HepG2 (cell line): ENCODE measurements around the gene NEU4. TPM values are rescaled to one million over a fixed set of nuclear protein-coding genes. Genes with fewer than 3 reads are reported as not detected.
A peak's percentile ranks its signal among the peaks of the same experiment; 100 is the strongest.

Experiments used
- ETV5 ChIP-seq: IDR thresholded peaks from 2 replicates; pipeline ENCODE4 v1.6.1; 2018; ENCODE audit warnings: missing biosample characterization, missing genetic modification reagents, inconsistent platforms, borderline replicate concordance
- EZH2 ChIP-seq: conservative IDR thresholded peaks from 2 replicates; pipeline ENCODE4 v1.6.1; 2012; ENCODE audit warnings: mild to moderate bottlenecking, low read depth, low read length, moderate library complexity
- NR2F2 ChIP-seq: IDR thresholded peaks from 2 replicates; pipeline ENCODE4 v1.6.1; 2012; ENCODE audit warnings: low read depth, inconsistent platforms, borderline replicate concordance
- PHF5A ChIP-seq: IDR thresholded peaks from one replicate; pipeline ENCODE4 v1.6.1; 2018; ENCODE audit warnings: low read depth, missing genetic modification reagents; ENCODE audit not compliant: unreplicated experiment
- PHF8 ChIP-seq: sonication (generic); formaldehyde crosslinking; IDR thresholded peaks from 2 replicates; pipeline ENCODE4 v1.5.0; 2020; ENCODE audit warnings: missing genetic modification reagents
- SALL1 ChIP-seq: sonication (generic); formaldehyde crosslinking; IDR thresholded peaks from 2 replicates; pipeline ENCODE4 v1.8.0; 2022; ENCODE audit warnings: mild to moderate bottlenecking, missing genetic modification reagents
- SAP130 ChIP-seq: IDR thresholded peaks from 2 replicates; pipeline ENCODE4 v1.6.1; 2016; ENCODE audit warnings: low read depth
- SP2 ChIP-seq: sonication (generic); formaldehyde crosslinking; IDR thresholded peaks from 2 replicates; pipeline ENCODE4 v1.5.1; 2020; ENCODE audit warnings: mild to moderate bottlenecking, missing genetic modification reagents
- STAT5B ChIP-seq: sonication (generic); formaldehyde crosslinking; IDR thresholded peaks from 2 replicates; pipeline ENCODE4 v1.4.0; 2020; ENCODE audit warnings: missing genetic modification reagents
- ZNF121 ChIP-seq: sonication (generic); formaldehyde crosslinking; IDR thresholded peaks from 2 replicates; pipeline ENCODE4 v1.5.0; 2020; ENCODE audit warnings: mild to moderate bottlenecking, missing genetic modification reagents
- ZNF256 ChIP-seq: sonication (generic); formaldehyde crosslinking; conservative IDR thresholded peaks from 2 replicates; pipeline ENCODE4 v1.4.0; 2020; ENCODE audit warnings: missing genetic modification reagents
- ZNF383 ChIP-seq: sonication (generic); formaldehyde crosslinking; IDR thresholded peaks from 2 replicates; pipeline ENCODE4 v1.4.0; 2020; ENCODE audit warnings: missing genetic modification reagents, mild to moderate bottlenecking, borderline replicate concordance
- polyA plus RNA-seq, 8 experiments: library from polyadenylated mRNA; depleted of rRNA in 3 of 8; stranded (reverse) in 7 of 8; unstranded in 1 of 8; fragments of >200 nt; fragmentation: Illumina TruSeq in 4 of 8; extraction: Trizol in 4 of 8; gene quantifications; 2 replicates each; pipeline versions ENCODE4 v1.2.1 to v1.2.3, GENCODE V29; 2011 to 2016; ENCODE audit warnings: low read depth in 4 of 8, missing spikeins in 1 of 8, mixed read lengths in 1 of 8; ENCODE audit not compliant: insufficient read depth in 1 of 8
- total RNA-seq, 5 experiments: library from RNA; depleted of rRNA; stranded (reverse); fragments of >200 nt; fragmentation: Illumina TruSeq; extraction: Trizol; gene quantifications; 2 replicates each; pipeline ENCODE4 v1.2.3, GENCODE V29; 2016; ENCODE audit warnings: low read depth in 1 of 5
- TF ChIP-seq, protein P1 (sequence below): sonication (generic); formaldehyde crosslinking; IDR thresholded peaks from 2 replicates; pipeline ENCODE4 v1.8.0; 2022; ENCODE audit warnings: low read depth, missing genetic modification reagents
- TF ChIP-seq, protein P2 (sequence below): sonication (generic); formaldehyde crosslinking; IDR thresholded peaks from 2 replicates; pipeline ENCODE4 v1.4.0; 2020; ENCODE audit warnings: missing genetic modification reagents
- TF ChIP-seq, protein P3 (sequence below): fragments of 450-650 bp; IDR thresholded peaks from 2 replicates; pipeline ENCODE4 v1.6.1; 2017; ENCODE audit warnings: mild to moderate bottlenecking
- TF ChIP-seq, protein P4 (sequence below): IDR thresholded peaks from 2 replicates; pipeline ENCODE4 v1.6.1; 2016; ENCODE audit warnings: low read depth, control low read depth
- TF ChIP-seq, protein P5 (sequence below): sonication (generic); formaldehyde crosslinking; IDR thresholded peaks from 2 replicates; pipeline ENCODE4 v1.8.0; 2022; ENCODE audit warnings: missing genetic modification reagents, mild to moderate bottlenecking, inconsistent platforms, borderline replicate concordance
- TF ChIP-seq, protein P6 (sequence below): sonication (generic); formaldehyde crosslinking; conservative IDR thresholded peaks from 2 replicates; pipeline ENCODE4 v1.8.0; 2022; ENCODE audit warnings: missing genetic modification reagents

Gene NEU4
- total and polyA plus RNA-seq, 2 of the 13 experiments (the other 11 are each of a cell fraction or from before 2014, with no cell fraction given) = 53.5 to 107 TPM

DNA sequence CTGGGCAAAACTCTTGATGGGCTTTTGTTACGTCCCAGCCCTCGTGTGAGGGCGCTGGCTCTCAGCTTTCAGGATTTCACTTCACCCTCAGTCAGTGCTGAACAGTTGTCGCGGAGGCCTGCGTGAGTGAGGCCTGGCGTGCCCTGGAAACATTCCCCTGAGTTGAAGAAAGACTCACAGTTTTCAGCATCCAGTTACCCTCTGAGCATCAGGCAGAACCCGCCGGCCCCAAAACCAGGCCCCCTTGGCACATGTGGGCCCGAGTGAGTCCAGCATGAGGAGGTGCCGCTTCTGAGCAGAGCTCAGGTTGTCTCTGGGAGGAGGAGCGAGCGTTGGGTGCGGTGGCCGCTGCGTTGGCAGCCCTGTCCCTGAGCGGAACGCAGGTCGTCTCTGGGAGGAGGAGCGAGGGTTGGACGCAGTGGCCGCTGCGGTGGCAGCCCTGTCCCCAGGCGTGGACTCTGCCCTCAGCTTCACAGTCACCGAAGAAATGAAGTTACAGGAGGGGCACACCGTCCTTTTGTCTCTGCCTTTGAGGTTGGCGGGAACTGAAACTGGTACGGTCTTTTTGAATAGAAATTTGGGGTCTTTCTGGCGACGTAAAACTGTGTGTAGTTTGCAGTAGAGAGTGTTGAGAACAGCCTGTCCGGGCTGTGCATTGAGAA is at the start of gene NEU4 (continued):
- TF ChIP-seq, protein P1, sequence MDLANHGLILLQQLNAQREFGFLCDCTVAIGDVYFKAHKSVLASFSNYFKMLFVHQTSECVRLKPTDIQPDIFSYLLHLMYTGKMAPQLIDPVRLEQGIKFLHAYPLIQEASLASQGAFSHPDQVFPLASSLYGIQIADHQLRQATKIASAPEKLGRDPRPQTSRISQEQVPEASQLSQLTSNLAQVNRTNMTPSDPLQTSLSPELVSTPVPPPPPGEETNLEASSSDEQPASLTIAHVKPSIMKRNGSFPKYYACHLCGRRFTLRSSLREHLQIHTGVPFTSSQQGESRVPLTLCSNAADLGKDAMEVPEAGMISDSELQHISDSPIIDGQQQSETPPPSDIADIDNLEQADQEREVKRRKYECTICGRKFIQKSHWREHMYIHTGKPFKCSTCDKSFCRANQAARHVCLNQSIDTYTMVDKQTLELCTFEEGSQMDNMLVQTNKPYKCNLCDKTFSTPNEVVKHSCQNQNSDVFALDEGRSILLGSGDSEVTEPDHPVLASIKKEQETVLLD (CRISPR knock-in tag) = no peak
- TF ChIP-seq SAP130 (CRISPR knock-in tag) = peak; percentile 96
- TF ChIP-seq, protein P2, sequence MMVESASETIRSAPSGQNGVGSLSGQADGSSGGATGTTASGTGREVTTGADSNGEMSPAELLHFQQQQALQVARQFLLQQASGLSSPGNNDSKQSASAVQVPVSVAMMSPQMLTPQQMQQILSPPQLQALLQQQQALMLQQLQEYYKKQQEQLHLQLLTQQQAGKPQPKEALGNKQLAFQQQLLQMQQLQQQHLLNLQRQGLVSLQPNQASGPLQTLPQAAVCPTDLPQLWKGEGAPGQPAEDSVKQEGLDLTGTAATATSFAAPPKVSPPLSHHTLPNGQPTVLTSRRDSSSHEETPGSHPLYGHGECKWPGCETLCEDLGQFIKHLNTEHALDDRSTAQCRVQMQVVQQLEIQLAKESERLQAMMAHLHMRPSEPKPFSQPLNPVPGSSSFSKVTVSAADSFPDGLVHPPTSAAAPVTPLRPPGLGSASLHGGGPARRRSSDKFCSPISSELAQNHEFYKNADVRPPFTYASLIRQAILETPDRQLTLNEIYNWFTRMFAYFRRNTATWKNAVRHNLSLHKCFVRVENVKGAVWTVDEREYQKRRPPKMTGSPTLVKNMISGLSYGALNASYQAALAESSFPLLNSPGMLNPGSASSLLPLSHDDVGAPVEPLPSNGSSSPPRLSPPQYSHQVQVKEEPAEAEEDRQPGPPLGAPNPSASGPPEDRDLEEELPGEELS (CRISPR knock-in tag) = peak; percentile 81
- TF ChIP-seq SALL1 (CRISPR knock-in tag) = peak; percentile 97
- peak; percentile 92 for TF ChIP-seq PHF8 (CRISPR knock-in tag)
- peak; percentile 98 for TF ChIP-seq PHF5A
- TF ChIP-seq ZNF121 (CRISPR knock-in tag) = peak; percentile 48; the same call in 1 of the 2 replicates
- TF ChIP-seq, protein P3, sequence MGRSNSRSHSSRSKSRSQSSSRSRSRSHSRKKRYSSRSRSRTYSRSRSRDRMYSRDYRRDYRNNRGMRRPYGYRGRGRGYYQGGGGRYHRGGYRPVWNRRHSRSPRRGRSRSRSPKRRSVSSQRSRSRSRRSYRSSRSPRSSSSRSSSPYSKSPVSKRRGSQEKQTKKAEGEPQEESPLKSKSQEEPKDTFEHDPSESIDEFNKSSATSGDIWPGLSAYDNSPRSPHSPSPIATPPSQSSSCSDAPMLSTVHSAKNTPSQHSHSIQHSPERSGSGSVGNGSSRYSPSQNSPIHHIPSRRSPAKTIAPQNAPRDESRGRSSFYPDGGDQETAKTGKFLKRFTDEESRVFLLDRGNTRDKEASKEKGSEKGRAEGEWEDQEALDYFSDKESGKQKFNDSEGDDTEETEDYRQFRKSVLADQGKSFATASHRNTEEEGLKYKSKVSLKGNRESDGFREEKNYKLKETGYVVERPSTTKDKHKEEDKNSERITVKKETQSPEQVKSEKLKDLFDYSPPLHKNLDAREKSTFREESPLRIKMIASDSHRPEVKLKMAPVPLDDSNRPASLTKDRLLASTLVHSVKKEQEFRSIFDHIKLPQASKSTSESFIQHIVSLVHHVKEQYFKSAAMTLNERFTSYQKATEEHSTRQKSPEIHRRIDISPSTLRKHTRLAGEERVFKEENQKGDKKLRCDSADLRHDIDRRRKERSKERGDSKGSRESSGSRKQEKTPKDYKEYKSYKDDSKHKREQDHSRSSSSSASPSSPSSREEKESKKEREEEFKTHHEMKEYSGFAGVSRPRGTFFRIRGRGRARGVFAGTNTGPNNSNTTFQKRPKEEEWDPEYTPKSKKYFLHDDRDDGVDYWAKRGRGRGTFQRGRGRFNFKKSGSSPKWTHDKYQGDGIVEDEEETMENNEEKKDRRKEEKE = no peak
- TF ChIP-seq, protein P4, sequence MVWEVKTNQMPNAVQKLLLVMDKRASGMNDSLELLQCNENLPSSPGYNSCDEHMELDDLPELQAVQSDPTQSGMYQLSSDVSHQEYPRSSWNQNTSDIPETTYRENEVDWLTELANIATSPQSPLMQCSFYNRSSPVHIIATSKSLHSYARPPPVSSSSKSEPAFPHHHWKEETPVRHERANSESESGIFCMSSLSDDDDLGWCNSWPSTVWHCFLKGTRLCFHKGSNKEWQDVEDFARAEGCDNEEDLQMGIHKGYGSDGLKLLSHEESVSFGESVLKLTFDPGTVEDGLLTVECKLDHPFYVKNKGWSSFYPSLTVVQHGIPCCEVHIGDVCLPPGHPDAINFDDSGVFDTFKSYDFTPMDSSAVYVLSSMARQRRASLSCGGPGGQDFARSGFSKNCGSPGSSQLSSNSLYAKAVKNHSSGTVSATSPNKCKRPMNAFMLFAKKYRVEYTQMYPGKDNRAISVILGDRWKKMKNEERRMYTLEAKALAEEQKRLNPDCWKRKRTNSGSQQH (CRISPR knock-in tag) = no peak; the same call in none of the 2 replicates
- TF ChIP-seq, protein P5, sequence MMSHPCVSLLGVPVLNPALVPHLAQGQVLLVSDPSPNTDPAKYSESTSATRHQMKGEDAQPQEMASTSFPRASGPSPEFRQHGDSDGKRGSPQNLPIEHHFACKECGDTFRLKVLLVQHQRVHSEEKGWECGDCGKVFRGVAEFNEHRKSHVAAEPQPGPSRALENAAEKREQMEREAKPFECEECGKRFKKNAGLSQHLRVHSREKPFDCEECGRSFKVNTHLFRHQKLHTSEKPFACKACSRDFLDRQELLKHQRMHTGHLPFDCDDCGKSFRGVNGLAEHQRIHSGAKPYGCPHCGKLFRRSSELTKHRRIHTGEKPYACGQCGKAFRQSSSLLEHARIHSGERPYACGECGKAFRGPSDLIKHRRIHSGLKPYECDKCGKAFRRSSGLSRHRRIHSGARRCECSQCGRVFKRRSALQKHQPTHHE (CRISPR knock-in tag) = peak; percentile 98
- peak; percentile 66; the same call in 1 of the 2 replicates for TF ChIP-seq NR2F2
- no peak for TF ChIP-seq SP2
- no peak for TF ChIP-seq EZH2
- no peak for TF ChIP-seq ZNF383 (CRISPR knock-in tag)
- TF ChIP-seq, protein P6, sequence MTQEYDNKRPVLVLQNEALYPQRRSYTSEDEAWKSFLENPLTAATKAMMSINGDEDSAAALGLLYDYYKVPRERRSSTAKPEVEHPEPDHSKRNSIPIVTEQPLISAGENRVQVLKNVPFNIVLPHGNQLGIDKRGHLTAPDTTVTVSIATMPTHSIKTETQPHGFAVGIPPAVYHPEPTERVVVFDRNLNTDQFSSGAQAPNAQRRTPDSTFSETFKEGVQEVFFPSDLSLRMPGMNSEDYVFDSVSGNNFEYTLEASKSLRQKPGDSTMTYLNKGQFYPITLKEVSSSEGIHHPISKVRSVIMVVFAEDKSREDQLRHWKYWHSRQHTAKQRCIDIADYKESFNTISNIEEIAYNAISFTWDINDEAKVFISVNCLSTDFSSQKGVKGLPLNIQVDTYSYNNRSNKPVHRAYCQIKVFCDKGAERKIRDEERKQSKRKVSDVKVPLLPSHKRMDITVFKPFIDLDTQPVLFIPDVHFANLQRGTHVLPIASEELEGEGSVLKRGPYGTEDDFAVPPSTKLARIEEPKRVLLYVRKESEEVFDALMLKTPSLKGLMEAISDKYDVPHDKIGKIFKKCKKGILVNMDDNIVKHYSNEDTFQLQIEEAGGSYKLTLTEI (CRISPR knock-in tag) = no peak
- TF ChIP-seq ETV5 (CRISPR knock-in tag) = no peak; the same call in 1 of the 2 replicates
- no peak; the same call in none of the 2 replicates for TF ChIP-seq ZNF256
- TF ChIP-seq STAT5B (CRISPR knock-in tag) = 0 out of 2 replicates have a peak, but pooled peaks have one; percentile 23
